Measurements from ENCODE around the gene F10. TPM values are rescaled to one million over a fixed set of nuclear protein-coding genes. Genes with fewer than 3 reads are reported as not detected.

F10 gene
- total and polyA plus RNA-seq, 2 donors (not counting 3 experiments of a cell fraction or from before 2014, with no cell fraction given), result 0.25 TPM; not detected in 1

- Histone ChIP-seq H3K79me2 (ENCODE audit: control insufficient read depth, insufficient read depth, low read length) (no peaks in the 10 kb centered on the region), H3K4me3 (replicated peaks in 1 of 3; ENCODE audit: insufficient read depth in 1 of 3, low read depth in 1 of 3, low read length in 3 of 3) (no peak overlapping the region), H4K20me1 (replicated peaks; ENCODE audit: control insufficient read depth, extremely low read depth, insufficient read depth, low read length) (no peaks in the 10 kb centered on the region), H3K9ac (replicated peaks; ENCODE audit: extremely low read depth, insufficient read depth, low read length) (no peak overlapping the region), H2AFZ (ENCODE audit: low read depth, low read length) (no peak overlapping the region), H3K36me3 (ENCODE audit: control insufficient read depth in 2 of 2, extremely low read depth in 1 of 2, insufficient read depth in 2 of 2, low read length in 2 of 2) (no peaks in the 10 kb centered on the region), H3K27ac (ENCODE audit: insufficient read depth, low read depth, low read length) (no peak overlapping the region), H3K4me2 (ENCODE audit: insufficient read depth, low read length) (no peak overlapping the region), H3K9me3 (replicated peaks; ENCODE audit: control insufficient read depth, insufficient read depth, low read length) (no peaks in the 10 kb centered on the region), H3K9me1 (replicated peaks; ENCODE audit: control insufficient read depth, extremely low read depth, insufficient read depth, low read length) (no peaks in the 10 kb centered on the region), H3K27me3 (ENCODE audit: control insufficient read depth in 2 of 2, insufficient read depth in 2 of 2, low read length in 2 of 2) (no peaks in the 10 kb centered on the region), H3K4me1 (ENCODE audit: control insufficient read depth, extremely low read depth, insufficient read depth, low read length) (no peaks in the 10 kb centered on the region)
- TF ChIP-seq MYC (IDR thresholded peaks at IDR 0.05; ENCODE audit: low read depth, low read length) (no peak), POLR2AphosphoS5 (IDR thresholded peaks at IDR 0.05; ENCODE audit: insufficient read depth, low read depth, low read length) (no peak), GATA2 (IDR thresholded peaks at IDR 0.05; ENCODE audit: insufficient read depth, insufficient read length, low read depth, low read length) (no peak), FOS (IDR thresholded peaks at IDR 0.05; ENCODE audit: borderline replicate concordance, insufficient read depth, low read length) (no peak), EZH2 (IDR thresholded peaks at IDR 0.05; ENCODE audit: borderline replicate concordance, low read depth, low read length, severe bottlenecking) (no peak), POLR2A (IDR thresholded peaks at IDR 0.05; ENCODE audit: low read depth, low read length) (no peak), JUN (IDR thresholded peaks at IDR 0.05; ENCODE audit: borderline replicate concordance, insufficient read depth, insufficient read length, low read depth) (no peak)
- TF ChIP-seq, protein P1, sequence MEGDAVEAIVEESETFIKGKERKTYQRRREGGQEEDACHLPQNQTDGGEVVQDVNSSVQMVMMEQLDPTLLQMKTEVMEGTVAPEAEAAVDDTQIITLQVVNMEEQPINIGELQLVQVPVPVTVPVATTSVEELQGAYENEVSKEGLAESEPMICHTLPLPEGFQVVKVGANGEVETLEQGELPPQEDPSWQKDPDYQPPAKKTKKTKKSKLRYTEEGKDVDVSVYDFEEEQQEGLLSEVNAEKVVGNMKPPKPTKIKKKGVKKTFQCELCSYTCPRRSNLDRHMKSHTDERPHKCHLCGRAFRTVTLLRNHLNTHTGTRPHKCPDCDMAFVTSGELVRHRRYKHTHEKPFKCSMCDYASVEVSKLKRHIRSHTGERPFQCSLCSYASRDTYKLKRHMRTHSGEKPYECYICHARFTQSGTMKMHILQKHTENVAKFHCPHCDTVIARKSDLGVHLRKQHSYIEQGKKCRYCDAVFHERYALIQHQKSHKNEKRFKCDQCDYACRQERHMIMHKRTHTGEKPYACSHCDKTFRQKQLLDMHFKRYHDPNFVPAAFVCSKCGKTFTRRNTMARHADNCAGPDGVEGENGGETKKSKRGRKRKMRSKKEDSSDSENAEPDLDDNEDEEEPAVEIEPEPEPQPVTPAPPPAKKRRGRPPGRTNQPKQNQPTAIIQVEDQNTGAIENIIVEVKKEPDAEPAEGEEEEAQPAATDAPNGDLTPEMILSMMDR (IDR thresholded peaks at IDR 0.05; ENCODE audit: extremely low read depth in 1 of 2, insufficient read depth in 1 of 2, low read depth in 1 of 2, low read length in 2 of 2), result no peak
- TF ChIP-seq, protein P2, sequence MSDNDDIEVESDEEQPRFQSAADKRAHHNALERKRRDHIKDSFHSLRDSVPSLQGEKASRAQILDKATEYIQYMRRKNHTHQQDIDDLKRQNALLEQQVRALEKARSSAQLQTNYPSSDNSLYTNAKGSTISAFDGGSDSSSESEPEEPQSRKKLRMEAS (IDR thresholded peaks at IDR 0.05; ENCODE audit: insufficient read depth, insufficient read length), result no peak
- intact Hi-C loops (cut with micrococcal nuclease), result no loop called here
- FAIRE-seq (no peak), DNase-seq (ENCODE audit: low read depth, low spot score) (no peak)
- ChIA-PET POLR2A (no interaction called here), CTCF (no interaction called here)
- no TSS peak for BruUV-seq (replicated peaks)
- dilution Hi-C loops (cut with MboI; ENCODE audit: extremely low pct_ligation_motif_present, low sequenced_read_pairs), result no loop called here
Measured at GRCh38 chr13:113119166-113119821, 3.3 kb upstream of the F10 start.

Measured in endothelial cell of umbilical vein (primary cell).